Measurements from ENCODE around the gene EPB41L3.

DNA sequence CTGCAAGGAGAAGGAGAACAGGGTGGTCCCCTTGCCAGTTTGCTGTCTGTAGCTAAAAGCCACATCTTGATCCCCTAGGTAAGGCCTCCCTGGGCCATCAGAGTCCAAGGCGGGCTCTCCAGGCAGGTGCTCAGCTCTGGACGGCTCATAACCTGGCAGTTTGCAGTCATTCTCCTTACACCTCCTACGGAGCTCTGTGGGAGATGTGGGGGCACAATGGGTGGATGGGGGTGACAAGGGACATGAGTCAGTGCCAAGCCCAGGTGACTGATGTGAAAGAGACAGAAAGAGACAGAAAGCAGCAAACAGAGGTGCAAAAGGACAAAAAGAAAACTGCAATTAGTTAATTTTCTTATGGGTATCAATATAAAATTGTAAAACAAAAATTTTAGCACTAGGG, 127.7 kb downstream of the EPB41L3 start:
- TF ChIP-seq, protein P1, sequence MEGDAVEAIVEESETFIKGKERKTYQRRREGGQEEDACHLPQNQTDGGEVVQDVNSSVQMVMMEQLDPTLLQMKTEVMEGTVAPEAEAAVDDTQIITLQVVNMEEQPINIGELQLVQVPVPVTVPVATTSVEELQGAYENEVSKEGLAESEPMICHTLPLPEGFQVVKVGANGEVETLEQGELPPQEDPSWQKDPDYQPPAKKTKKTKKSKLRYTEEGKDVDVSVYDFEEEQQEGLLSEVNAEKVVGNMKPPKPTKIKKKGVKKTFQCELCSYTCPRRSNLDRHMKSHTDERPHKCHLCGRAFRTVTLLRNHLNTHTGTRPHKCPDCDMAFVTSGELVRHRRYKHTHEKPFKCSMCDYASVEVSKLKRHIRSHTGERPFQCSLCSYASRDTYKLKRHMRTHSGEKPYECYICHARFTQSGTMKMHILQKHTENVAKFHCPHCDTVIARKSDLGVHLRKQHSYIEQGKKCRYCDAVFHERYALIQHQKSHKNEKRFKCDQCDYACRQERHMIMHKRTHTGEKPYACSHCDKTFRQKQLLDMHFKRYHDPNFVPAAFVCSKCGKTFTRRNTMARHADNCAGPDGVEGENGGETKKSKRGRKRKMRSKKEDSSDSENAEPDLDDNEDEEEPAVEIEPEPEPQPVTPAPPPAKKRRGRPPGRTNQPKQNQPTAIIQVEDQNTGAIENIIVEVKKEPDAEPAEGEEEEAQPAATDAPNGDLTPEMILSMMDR (IDR thresholded peaks at IDR 0.05) = no peak
- TF ChIP-seq CEBPB (IDR thresholded peaks at IDR 0.05) = no peak
- TF ChIP-seq POLR2A (IDR thresholded peaks at IDR 0.05; ENCODE audit: low read length) = no peak
- TF ChIP-seq, protein P2, sequence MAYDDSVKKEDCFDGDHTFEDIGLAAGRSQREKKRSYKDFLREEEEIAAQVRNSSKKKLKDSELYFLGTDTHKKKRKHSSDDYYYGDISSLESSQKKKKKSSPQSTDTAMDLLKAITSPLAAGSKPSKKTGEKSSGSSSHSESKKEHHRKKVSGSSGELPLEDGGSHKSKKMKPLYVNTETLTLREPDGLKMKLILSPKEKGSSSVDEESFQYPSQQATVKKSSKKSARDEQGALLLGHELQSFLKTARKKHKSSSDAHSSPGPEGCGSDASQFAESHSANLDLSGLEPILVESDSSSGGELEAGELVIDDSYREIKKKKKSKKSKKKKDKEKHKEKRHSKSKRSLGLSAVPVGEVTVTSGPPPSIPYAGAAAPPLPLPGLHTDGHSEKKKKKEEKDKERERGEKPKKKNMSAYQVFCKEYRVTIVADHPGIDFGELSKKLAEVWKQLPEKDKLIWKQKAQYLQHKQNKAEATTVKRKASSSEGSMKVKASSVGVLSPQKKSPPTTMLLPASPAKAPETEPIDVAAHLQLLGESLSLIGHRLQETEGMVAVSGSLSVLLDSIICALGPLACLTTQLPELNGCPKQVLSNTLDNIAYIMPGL (CRISPR knock-in tag; IDR thresholded peaks at IDR 0.05; ENCODE audit: borderline replicate concordance) = no peak
- TF ChIP-seq SREBF2 (IDR thresholded peaks at IDR 0.05) = no peak
- no peak for TF ChIP-seq CHD2 (IDR thresholded peaks at IDR 0.05; ENCODE audit: low read length, partially characterized antibody)
- TF ChIP-seq ZNF302 (CRISPR knock-in tag; IDR thresholded peaks at IDR 0.05) = no peak
- no peak for TF ChIP-seq BHLHE40 (IDR thresholded peaks at IDR 0.05; ENCODE audit: low read depth, low read length)
- TF ChIP-seq, protein P3, sequence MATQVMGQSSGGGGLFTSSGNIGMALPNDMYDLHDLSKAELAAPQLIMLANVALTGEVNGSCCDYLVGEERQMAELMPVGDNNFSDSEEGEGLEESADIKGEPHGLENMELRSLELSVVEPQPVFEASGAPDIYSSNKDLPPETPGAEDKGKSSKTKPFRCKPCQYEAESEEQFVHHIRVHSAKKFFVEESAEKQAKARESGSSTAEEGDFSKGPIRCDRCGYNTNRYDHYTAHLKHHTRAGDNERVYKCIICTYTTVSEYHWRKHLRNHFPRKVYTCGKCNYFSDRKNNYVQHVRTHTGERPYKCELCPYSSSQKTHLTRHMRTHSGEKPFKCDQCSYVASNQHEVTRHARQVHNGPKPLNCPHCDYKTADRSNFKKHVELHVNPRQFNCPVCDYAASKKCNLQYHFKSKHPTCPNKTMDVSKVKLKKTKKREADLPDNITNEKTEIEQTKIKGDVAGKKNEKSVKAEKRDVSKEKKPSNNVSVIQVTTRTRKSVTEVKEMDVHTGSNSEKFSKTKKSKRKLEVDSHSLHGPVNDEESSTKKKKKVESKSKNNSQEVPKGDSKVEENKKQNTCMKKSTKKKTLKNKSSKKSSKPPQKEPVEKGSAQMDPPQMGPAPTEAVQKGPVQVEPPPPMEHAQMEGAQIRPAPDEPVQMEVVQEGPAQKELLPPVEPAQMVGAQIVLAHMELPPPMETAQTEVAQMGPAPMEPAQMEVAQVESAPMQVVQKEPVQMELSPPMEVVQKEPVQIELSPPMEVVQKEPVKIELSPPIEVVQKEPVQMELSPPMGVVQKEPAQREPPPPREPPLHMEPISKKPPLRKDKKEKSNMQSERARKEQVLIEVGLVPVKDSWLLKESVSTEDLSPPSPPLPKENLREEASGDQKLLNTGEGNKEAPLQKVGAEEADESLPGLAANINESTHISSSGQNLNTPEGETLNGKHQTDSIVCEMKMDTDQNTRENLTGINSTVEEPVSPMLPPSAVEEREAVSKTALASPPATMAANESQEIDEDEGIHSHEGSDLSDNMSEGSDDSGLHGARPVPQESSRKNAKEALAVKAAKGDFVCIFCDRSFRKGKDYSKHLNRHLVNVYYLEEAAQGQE (IDR thresholded peaks at IDR 0.05) = no peak
- TF ChIP-seq PHF8 (IDR thresholded peaks at IDR 0.05; ENCODE audit: borderline replicate concordance, low read depth) = no peak
- TF ChIP-seq ESRRA (IDR thresholded peaks at IDR 0.05; ENCODE audit: borderline replicate concordance, low read length) = no peak
- TF ChIP-seq EP300 (IDR thresholded peaks at IDR 0.05) = no peak

Data from A549 (cell line).